Thymus (tissue), 11 donors: Measurements from ENCODE around the gene CENPP. TPM values are rescaled to one million over a fixed set of nuclear protein-coding genes. Genes with fewer than 3 reads are reported as not detected.

ENCODE experiments used
- DNase-seq, 9 donors: peaks; one replicate each; pipeline ENCODE4 v3.0.0-alpha.2; 2013; ENCODE audit warnings: low spot score in 9 of 9, low read depth in 6 of 9, missing footprints in 1 of 9
- H3K27ac ChIP-seq, 2 donors: one replicate each; pipeline ENCODE4 v1.5.1; 2013; ENCODE audit warnings: control low read depth in 1 of 2, low read depth in 1 of 2, low read length in 1 of 2, mild to moderate bottlenecking in 1 of 2, moderate library complexity in 1 of 2
- H3K27me3 ChIP-seq, 2 donors: one replicate each; pipeline ENCODE4 v1.5.1; 2013; ENCODE audit warnings: low read length in 1 of 2; ENCODE audit not compliant: control insufficient read depth in 2 of 2, insufficient read depth in 1 of 2
- H3K36me3 ChIP-seq, 2 donors: one replicate each; pipeline ENCODE4 v1.5.1; 2013; ENCODE audit warnings: low read length in 1 of 2, mild to moderate bottlenecking in 1 of 2, moderate library complexity in 1 of 2; ENCODE audit not compliant: control insufficient read depth in 2 of 2, insufficient read depth in 2 of 2
- H3K4me1 ChIP-seq, 2 donors: one replicate each; pipeline ENCODE4 v1.5.1; 2013; ENCODE audit warnings: low read length in 2 of 2; ENCODE audit not compliant: control insufficient read depth in 2 of 2, insufficient read depth in 2 of 2
- H3K4me3 ChIP-seq, 2 donors: one replicate each; pipeline ENCODE4 v1.5.1; 2013; ENCODE audit warnings: low read length in 2 of 2, control low read depth in 1 of 2, mild to moderate bottlenecking in 1 of 2
- H3K9me3 ChIP-seq, 2 donors: one replicate each; pipeline ENCODE4 v1.5.1; 2013; ENCODE audit warnings: low read length in 1 of 2, mild to moderate bottlenecking in 1 of 2; ENCODE audit not compliant: control insufficient read depth in 2 of 2, insufficient read depth in 1 of 2
- WGBS: extraction: QIAGEN DNeasy Blood & Tissue Kit; methylation state at CpG from one replicate; pipeline ENCODE4 v1.1.7; 2013; 5-methylcytosine and 5-hydroxymethylcytosine counted together
- polyA plus RNA-seq: library from polyadenylated mRNA; stranded (reverse); fragments of 200-250 nt; gene quantifications from one replicate; pipeline ENCODE4 v1.2.3, GENCODE V29; 2013
- total RNA-seq: library from RNA; stranded (reverse); fragments of 120-200 nt; gene quantifications from one replicate; pipeline ENCODE4 v1.2.4, GENCODE V29; 2013
- donor health status: healthy.

Gene CENPP
- total and polyA plus RNA-seq, 2 donors, result 3.9 to 13.8 TPM

DNA sequence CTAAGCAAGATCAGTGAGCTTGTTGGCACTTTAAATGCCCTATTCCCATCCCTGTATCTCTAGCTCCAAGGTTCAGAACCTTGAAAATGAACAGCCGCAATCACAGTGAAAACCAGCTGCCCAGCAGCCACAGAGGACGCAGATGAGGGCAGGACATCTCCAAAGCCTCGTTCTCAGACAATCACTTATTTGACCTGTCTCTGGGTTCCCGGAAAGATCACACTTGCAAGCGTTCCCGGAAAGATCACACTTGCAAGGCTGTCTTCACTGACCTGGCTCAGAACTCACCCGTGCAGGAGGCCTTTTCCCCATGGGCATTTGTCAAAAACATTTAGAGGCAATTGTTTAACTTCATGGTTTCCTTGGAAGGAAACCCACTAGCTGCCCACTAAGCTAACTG lies 318.5 kb downstream of the CENPP start:
- no peak overlapping the region for H3K27ac ChIP-seq
- no peaks in the 10 kb centered on the region for H3K27me3 ChIP-seq
- H3K4me3 ChIP-seq, result no peak overlapping the region
- H3K4me1 ChIP-seq, result no peaks in the 10 kb centered on the region
- 98% methylated on average over 7 of the region's 7 CpGs for WGBS
- H3K9me3 ChIP-seq, result no peaks in the 10 kb centered on the region
- H3K36me3 ChIP-seq, result peaks cover 60 to 83% of the 10 kb centered on the region in 2 donors
- no peak for DNase-seq

- Histone ChIP-seq H3K27ac (no peak overlapping the region), H3K9me3 (no peaks in the 10 kb centered on the region), H3K4me1 (no peaks in the 10 kb centered on the region), H3K27me3 (no peaks in the 10 kb centered on the region), H3K36me3 (peaks cover 55 to 78% of the 10 kb centered on the region in 2 donors), H3K4me3 (no peak overlapping the region)
- DNase-seq, result no peak
- whole genome bisulfite sequencing, result 98% methylated on average over 4 of the region's 4 CpGs
Measured at GRCh38 chr9:92645041-92645440, 319.3 kb downstream of the CENPP start.

DNA sequence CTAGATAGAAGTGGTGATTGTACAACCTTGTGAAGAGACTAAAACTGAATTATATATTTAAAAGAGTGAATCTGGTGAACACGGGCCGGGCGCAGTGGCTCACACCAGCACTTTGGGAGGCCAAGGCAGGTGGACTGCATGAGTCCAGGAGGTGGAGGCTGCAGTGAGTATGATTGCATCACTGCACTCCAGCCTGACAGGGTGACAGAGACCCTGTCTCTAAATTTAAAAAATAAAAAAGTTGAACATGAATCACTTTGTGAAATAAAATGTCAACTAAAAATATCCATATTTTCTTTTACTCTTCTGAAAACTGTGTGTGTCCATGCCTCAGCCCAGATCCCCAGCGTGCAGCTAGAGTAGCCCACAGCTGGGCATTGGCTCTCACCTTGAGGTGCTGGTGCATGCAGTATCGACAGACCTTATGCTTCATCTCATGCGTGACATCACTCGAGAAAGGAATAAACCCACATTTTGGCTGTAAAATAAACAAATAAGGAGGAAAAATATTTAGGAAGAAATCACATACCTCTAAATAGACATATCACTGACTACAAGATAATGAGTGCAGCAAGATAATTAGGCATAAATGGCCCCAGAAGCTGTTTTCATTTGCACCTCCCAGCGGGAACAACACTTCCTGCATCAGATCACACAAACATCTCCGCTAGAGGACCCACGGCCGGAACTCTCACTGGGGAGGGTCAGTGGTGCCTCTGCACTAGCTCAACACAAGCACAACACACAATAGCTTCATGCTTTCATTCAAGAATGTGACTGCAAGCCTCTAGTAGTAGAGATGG lies 322.1 kb downstream of the CENPP start:
- no peak for DNase-seq

GRCh38 chr9:92648474-92648971 lies 322.8 kb downstream of the CENPP start:
- DNase-seq, result no peak

More for the DNA sequence above, 322.1 kb downstream of the CENPP start:
- 96% methylated on average over 11 of the region's 11 CpGs for WGBS
- Histone ChIP-seq H3K27me3 (no peaks in the 10 kb centered on the region), H3K27ac (no peak overlapping the region), H3K9me3 (no peaks in the 10 kb centered on the region), H3K4me1 (no peaks in the 10 kb centered on the region), H3K36me3 (peaks cover 55 to 63% of the 10 kb centered on the region in 2 donors), H3K4me3 (no peak overlapping the region)

GRCh38 chr9:92649007-92649406 lies 323.3 kb downstream of the CENPP start:
- H3K4me1 ChIP-seq, result no peaks in the 10 kb centered on the region
- WGBS, result 99% methylated on average over 5 of the region's 5 CpGs
- H3K27ac ChIP-seq, result no peak overlapping the region
- H3K4me3 ChIP-seq, result no peak overlapping the region
- H3K36me3 ChIP-seq, result peaks cover 59 to 61% of the 10 kb centered on the region in 2 donors
- no peaks in the 10 kb centered on the region for H3K27me3 ChIP-seq
- H3K9me3 ChIP-seq, result no peaks in the 10 kb centered on the region
- no peak for DNase-seq

More at GRCh38 chr9:92648474-92648971, 322.8 kb downstream of the CENPP start:
- Histone ChIP-seq H3K9me3 (no peaks in the 10 kb centered on the region), H3K4me3 (no peak overlapping the region), H3K27ac (no peak overlapping the region), H3K4me1 (no peaks in the 10 kb centered on the region), H3K27me3 (no peaks in the 10 kb centered on the region), H3K36me3 (peaks cover 55 to 66% of the 10 kb centered on the region in 2 donors)
- 96% methylated on average over 6 of the region's 6 CpGs for WGBS

DNA sequence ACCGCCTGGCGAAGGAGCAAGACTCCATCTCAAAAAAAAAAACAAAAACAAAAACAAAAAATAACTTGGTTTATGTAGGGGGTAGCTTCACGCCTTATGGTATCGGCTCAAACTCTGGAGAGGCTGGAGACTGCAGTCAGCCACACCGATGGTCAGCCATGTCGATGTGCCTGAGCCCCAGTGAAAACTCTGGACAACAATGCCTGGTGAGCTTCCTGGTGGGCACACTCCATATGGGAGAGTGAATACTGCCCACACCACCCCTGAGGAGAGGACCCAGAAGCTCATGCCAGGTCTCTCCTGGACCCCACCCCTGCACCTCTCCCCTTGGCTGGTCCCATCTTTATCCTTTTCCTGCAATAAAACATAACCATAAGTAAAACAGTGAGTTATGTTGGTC lies 324.5 kb downstream of the CENPP start:
- H3K27ac ChIP-seq, result no peak overlapping the region
- peaks cover 55 to 64% of the 10 kb centered on the region in 2 donors for H3K36me3 ChIP-seq
- WGBS, result 97% methylated on average over 6 of the region's 6 CpGs

GRCh38 chr9:92650839-92651621 lies 325.3 kb downstream of the CENPP start:
- no peak for DNase-seq
- Histone ChIP-seq H3K9me3 (no peaks in the 10 kb centered on the region), H3K27ac (peak overlapping the region in 1 of 2 donors; percentile 52), H3K27me3 (no peaks in the 10 kb centered on the region), H3K4me3 (no peak overlapping the region), H3K36me3 (peaks cover 59 to 66% of the 10 kb centered on the region in 2 donors), H3K4me1 (no peaks in the 10 kb centered on the region)
- 96% methylated on average over 10 of the region's 10 CpGs for WGBS

More for the DNA sequence above, 324.5 kb downstream of the CENPP start:
- no peaks in the 10 kb centered on the region for H3K9me3 ChIP-seq
- no peaks in the 10 kb centered on the region for H3K27me3 ChIP-seq
- no peak for DNase-seq
- no peaks in the 10 kb centered on the region for H3K4me1 ChIP-seq
- no peak overlapping the region for H3K4me3 ChIP-seq

- WGBS, result 93% methylated on average over 1 of the region's 1 CpG
- DNase-seq, result no peak
- H3K4me1 ChIP-seq, result no peaks in the 10 kb centered on the region
- H3K4me3 ChIP-seq, result no peak overlapping the region
- H3K27me3 ChIP-seq, result no peaks in the 10 kb centered on the region
- no peaks in the 10 kb centered on the region for H3K9me3 ChIP-seq
- peaks cover 61 to 69% of the 10 kb centered on the region in 2 donors for H3K36me3 ChIP-seq
- no peak overlapping the region for H3K27ac ChIP-seq
Measured at GRCh38 chr9:92652461-92652860, 326.7 kb downstream of the CENPP start.
